NB4 (cell line): ENCODE data around the gene KRTAP10-2.

Experiments
- DNase-seq: peaks from one replicate; pipeline ENCODE4 v3.0.0; 2010; ENCODE audit warnings: low read depth
- H3K4me3 ChIP-seq: one replicate; pipeline ENCODE4 v1.5.1; 2011; ENCODE audit warnings: mild to moderate bottlenecking, low read depth, low read length, moderate library complexity
- CTCF ChIP-seq: IDR thresholded peaks from one replicate; pipeline ENCODE4 v1.5.1; 2012; ENCODE audit warnings: low read depth, low read length
- MAX ChIP-seq: IDR thresholded peaks from 2 replicates; pipeline ENCODE4 v1.6.1; 2011; ENCODE audit warnings: low read depth, low read length
- MYC ChIP-seq: IDR thresholded peaks from 2 replicates; pipeline ENCODE4 v1.6.1; 2011; ENCODE audit warnings: low read depth, low read length
- POLR2A ChIP-seq: IDR thresholded peaks from 2 replicates; pipeline ENCODE4 v1.6.1; 2011; ENCODE audit warnings: mild to moderate bottlenecking; ENCODE audit not compliant: insufficient read length; ENCODE audit errors: extremely low read depth

The KRTAP10-2 gene

GRCh38 chr21:44513389-44514217 is 37.7 kb downstream of the KRTAP10-2 start:
- no peak overlapping the region for H3K4me3 ChIP-seq
- TF ChIP-seq CTCF (no peak), MAX (no peak), MYC (no peak), POLR2A (no peak)
- DNase-seq = no peak

GRCh38 chr21:44512496-44513388 is 38.6 kb downstream of the KRTAP10-2 start:
- TF ChIP-seq CTCF (no peak), MYC (no peak), POLR2A (no peak), MAX (no peak)
- DNase-seq = no peak
- no peak overlapping the region for H3K4me3 ChIP-seq

DNA sequence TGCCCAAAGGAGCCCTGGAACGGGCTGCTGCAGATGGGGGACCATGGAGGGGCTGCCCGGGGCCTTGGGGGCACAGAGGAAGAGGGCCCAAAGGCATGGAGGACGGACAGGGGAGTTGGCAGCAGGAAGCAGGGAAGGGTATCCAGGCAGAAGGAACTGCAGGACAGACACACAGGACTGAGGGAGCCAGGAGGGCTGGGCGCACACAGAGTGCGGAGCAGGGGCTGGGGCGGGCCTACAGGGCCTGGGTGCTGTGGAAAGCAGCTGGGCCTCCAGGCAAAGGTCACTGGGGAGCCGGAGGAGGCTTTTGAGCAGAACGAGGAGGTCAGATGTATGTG is 39.4 kb downstream of the KRTAP10-2 start:
- H3K4me3 ChIP-seq = no peak overlapping the region
- TF ChIP-seq POLR2A = no peak
- no peak for DNase-seq

DNA sequence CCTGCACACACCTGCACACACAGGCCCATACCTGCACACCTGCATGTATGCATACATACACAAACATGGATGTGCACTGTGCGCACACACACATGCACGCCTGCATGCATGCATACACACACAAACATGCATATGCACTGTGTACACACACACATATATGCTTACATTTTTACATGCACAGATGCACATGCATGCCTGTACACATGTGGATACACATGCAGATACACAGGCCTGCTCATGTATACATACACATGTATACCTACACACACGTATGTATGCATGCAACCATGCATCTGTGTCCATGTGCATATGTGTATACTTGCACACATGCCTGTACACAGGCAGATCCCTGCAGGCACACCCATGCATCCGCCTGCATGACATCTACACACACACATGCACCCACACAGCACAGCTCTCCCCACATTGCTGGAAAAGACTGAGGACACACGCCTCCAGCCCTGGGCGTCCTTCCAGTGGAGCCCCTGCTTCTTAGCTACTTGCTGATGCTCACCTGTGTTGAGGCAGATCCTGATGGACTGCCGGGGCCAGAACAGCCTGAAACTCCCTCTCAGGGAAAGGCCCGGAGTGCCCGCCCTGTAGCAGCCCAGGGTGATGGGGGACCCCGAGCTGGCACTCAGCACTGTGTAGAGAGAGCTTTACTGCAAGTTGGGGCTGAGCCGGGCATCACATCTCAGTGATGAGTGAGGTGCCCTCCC is 39.9 kb downstream of the KRTAP10-2 start:
- DNase-seq = no peak
- TF ChIP-seq MAX = no peak
- no peak for TF ChIP-seq MYC
- no peak overlapping the region for H3K4me3 ChIP-seq

DNA sequence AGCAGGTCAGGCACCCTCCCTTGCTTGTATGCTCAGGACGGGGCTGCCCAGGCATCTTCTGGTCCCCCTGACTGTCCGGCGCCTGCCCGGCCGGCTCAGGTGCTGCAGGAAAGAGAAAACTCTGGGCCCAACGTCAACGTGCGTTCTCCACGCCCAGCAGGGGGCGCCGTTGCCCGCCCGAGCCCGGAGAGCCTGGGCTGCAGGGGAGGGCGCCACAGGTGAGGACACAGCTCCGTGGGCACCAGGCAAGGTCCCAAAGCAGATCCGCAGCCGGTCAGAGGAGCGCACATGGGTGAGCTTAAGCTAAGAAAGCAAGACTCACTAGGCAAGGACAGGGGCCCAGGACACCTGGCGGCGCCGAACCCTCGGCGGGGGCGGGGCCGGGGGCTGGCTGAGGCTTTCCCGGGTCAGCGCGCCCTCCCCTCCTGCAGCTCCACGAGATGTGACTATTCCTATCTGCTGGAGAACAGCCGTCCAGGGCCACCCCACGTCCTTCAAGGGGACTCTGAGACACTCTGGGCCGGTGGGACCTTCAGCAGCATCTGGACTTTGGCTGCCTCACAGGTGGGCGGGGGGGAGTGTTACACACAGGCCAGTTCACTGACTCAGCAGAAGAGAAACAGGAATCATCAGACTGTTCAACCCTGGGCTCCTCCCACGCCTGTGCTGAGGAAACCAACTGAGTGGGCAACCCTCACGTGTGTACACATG is 40.6 kb downstream of the KRTAP10-2 start:
- TF ChIP-seq MYC (no peak; the same call in 1 of the 2 replicates), CTCF (peak; percentile 67)
- DNase-seq = peak; percentile 68
- H3K4me3 ChIP-seq = no peak overlapping the region

- TF ChIP-seq MYC (no peak), MAX (no peak), CTCF (no peak), POLR2A (no peak)
- DNase-seq = no peak
- no peak overlapping the region for H3K4me3 ChIP-seq
Measured at GRCh38 chr21:44510109-44510507, 41.2 kb downstream of the KRTAP10-2 start.
